ENCODE data around the gene SLC12A8.

The SLC12A8 gene

GRCh38 chr3:125055331-125055912 lies 157.1 kb downstream of the SLC12A8 start:
- no peaks in the 10 kb centered on the region for H3K9me3 Mint-ChIP-seq
- peaks cover 13% of the 10 kb centered on the region for H3K36me3 Mint-ChIP-seq (ENCODE audit: insufficient read depth)
- peak overlapping the region; percentile 94 to 97 for H3K27ac Mint-ChIP-seq
- ATAC-seq (replicated peaks) (peak; percentile 18), DNase-seq (peak in 2 of 3 experiments; percentile 8)
- peak overlapping the region; percentile 93 to 99 for H3K4me3 Mint-ChIP-seq
- peaks cover 6% of the 10 kb centered on the region in 2 donors for H3K27me3 Mint-ChIP-seq
- peaks cover 44 to 49% of the 10 kb centered on the region in 2 donors for H3K4me1 Mint-ChIP-seq (ENCODE audit: low read depth in 2 of 2)

- Mint-ChIP-seq H3K27ac (peak overlapping the region; percentile 94 to 97), H3K36me3 (ENCODE audit: insufficient read depth) (peaks cover 17% of the 10 kb centered on the region), H3K9me3 (no peaks in the 10 kb centered on the region), H3K4me1 (ENCODE audit: low read depth in 2 of 2) (peaks cover 51 to 55% of the 10 kb centered on the region in 2 donors), H3K4me3 (peak overlapping the region; percentile 93 to 99), H3K27me3 (no peaks in the 10 kb centered on the region)
- ATAC-seq (replicated peaks): peak; percentile 18
- DNase-seq: peak in 1 of 3 experiments; percentile 28
These were observed 157.9 kb downstream of the SLC12A8 start for GRCh38 chr3:125054449-125055329.

GRCh38 chr3:125054062-125054448 lies 158.5 kb downstream of the SLC12A8 start:
- peak overlapping the region; percentile 94 to 97 for H3K27ac Mint-ChIP-seq
- no peaks in the 10 kb centered on the region for H3K9me3 Mint-ChIP-seq
- no peak for ATAC-seq (replicated peaks)
- H3K4me3 Mint-ChIP-seq: peak overlapping the region; percentile 93 to 99
- H3K27me3 Mint-ChIP-seq: no peaks in the 10 kb centered on the region
- no peak for DNase-seq
- H3K36me3 Mint-ChIP-seq (ENCODE audit: insufficient read depth): peaks cover 20% of the 10 kb centered on the region
- peaks cover 57 to 61% of the 10 kb centered on the region in 2 donors for H3K4me1 Mint-ChIP-seq (ENCODE audit: low read depth in 2 of 2)

- Mint-ChIP-seq H3K4me3 (peak overlapping the region; percentile 93 to 99), H3K9me3 (no peaks in the 10 kb centered on the region), H3K36me3 (ENCODE audit: insufficient read depth) (peaks cover 20% of the 10 kb centered on the region), H3K4me1 (ENCODE audit: low read depth in 2 of 2) (peaks cover 61 to 68% of the 10 kb centered on the region in 2 donors), H3K27me3 (no peaks in the 10 kb centered on the region), H3K27ac (peak overlapping the region; percentile 94 to 97)
- no peak for ATAC-seq (replicated peaks)
- no peak for DNase-seq
These were observed 159.2 kb downstream of the SLC12A8 start for GRCh38 chr3:125053304-125053699.

- Mint-ChIP-seq H3K27ac (peak overlapping the region; percentile 94 to 97), H3K4me1 (ENCODE audit: low read depth in 2 of 2) (peaks cover 66 to 72% of the 10 kb centered on the region in 2 donors), H3K4me3 (peak overlapping the region; percentile 93 to 99), H3K36me3 (ENCODE audit: insufficient read depth) (peaks cover 20% of the 10 kb centered on the region), H3K9me3 (no peaks in the 10 kb centered on the region), H3K27me3 (no peaks in the 10 kb centered on the region)
- ATAC-seq (replicated peaks): no peak
- DNase-seq: no peak
These were observed 159.8 kb downstream of the SLC12A8 start for GRCh38 chr3:125052624-125053303.

- ATAC-seq (replicated peaks) (peak; percentile 69), DNase-seq (peak; percentile 65 to 67 (median 67))
- no peaks in the 10 kb centered on the region for H3K27me3 Mint-ChIP-seq
- H3K36me3 Mint-ChIP-seq (ENCODE audit: insufficient read depth): peaks cover 20% of the 10 kb centered on the region
- peak overlapping the region; percentile 93 to 99 for H3K4me3 Mint-ChIP-seq
- peak overlapping the region; percentile 94 to 97 for H3K27ac Mint-ChIP-seq
- peaks cover 68 to 75% of the 10 kb centered on the region in 2 donors for H3K4me1 Mint-ChIP-seq (ENCODE audit: low read depth in 2 of 2)
- H3K9me3 Mint-ChIP-seq: no peaks in the 10 kb centered on the region
These were observed 160.6 kb downstream of the SLC12A8 start for GRCh38 chr3:125051715-125052581.

- Mint-ChIP-seq H3K27me3 (no peaks in the 10 kb centered on the region), H3K36me3 (ENCODE audit: insufficient read depth) (peaks cover 20% of the 10 kb centered on the region), H3K4me3 (peak overlapping the region; percentile 93 to 99), H3K4me1 (ENCODE audit: low read depth in 2 of 2) (peaks cover 68 to 74% of the 10 kb centered on the region in 2 donors), H3K9me3 (no peaks in the 10 kb centered on the region), H3K27ac (peak overlapping the region; percentile 94 to 97)
- ATAC-seq (replicated peaks): no peak
- no peak for DNase-seq
These were observed 161.3 kb downstream of the SLC12A8 start for GRCh38 chr3:125051205-125051604.

- H3K4me3 Mint-ChIP-seq: peak overlapping the region; percentile 22 to 93
- ATAC-seq (replicated peaks) (no peak), DNase-seq (no peak)
- H3K36me3 Mint-ChIP-seq (ENCODE audit: insufficient read depth): peaks cover 22% of the 10 kb centered on the region
- peaks cover 71 to 72% of the 10 kb centered on the region in 2 donors for H3K4me1 Mint-ChIP-seq (ENCODE audit: low read depth in 2 of 2)
- H3K9me3 Mint-ChIP-seq: no peaks in the 10 kb centered on the region
- H3K27me3 Mint-ChIP-seq: no peaks in the 10 kb centered on the region
- peak overlapping the region; percentile 94 to 97 for H3K27ac Mint-ChIP-seq
These were observed 162.0 kb downstream of the SLC12A8 start for GRCh38 chr3:125050488-125051090.

GRCh38 chr3:125048282-125048681 lies 164.3 kb downstream of the SLC12A8 start:
- Mint-ChIP-seq H3K27ac (peak overlapping the region; percentile 60 to 86), H3K27me3 (no peaks in the 10 kb centered on the region), H3K4me3 (peak overlapping the region in 1 of 2 donors; percentile 43), H3K4me1 (ENCODE audit: low read depth in 2 of 2) (peaks cover 56 to 57% of the 10 kb centered on the region in 2 donors), H3K36me3 (ENCODE audit: insufficient read depth) (peaks cover 9% of the 10 kb centered on the region), H3K9me3 (no peaks in the 10 kb centered on the region)
- ATAC-seq (replicated peaks): no peak
- no peak for DNase-seq

GRCh38 chr3:125045965-125046364 lies 166.6 kb downstream of the SLC12A8 start:
- Mint-ChIP-seq H3K36me3 (ENCODE audit: insufficient read depth) (peaks cover 9% of the 10 kb centered on the region), H3K9me3 (no peaks in the 10 kb centered on the region), H3K27me3 (no peaks in the 10 kb centered on the region), H3K27ac (no peak overlapping the region), H3K4me1 (ENCODE audit: low read depth in 2 of 2) (peaks cover 41 to 42% of the 10 kb centered on the region in 2 donors), H3K4me3 (no peak overlapping the region)
- DNase-seq: no peak
- no peak for ATAC-seq (replicated peaks)

- Mint-ChIP-seq H3K27ac (no peak overlapping the region), H3K9me3 (no peaks in the 10 kb centered on the region), H3K27me3 (no peaks in the 10 kb centered on the region), H3K4me1 (ENCODE audit: low read depth in 2 of 2) (peaks cover 34 to 39% of the 10 kb centered on the region in 2 donors), H3K4me3 (no peak overlapping the region), H3K36me3 (ENCODE audit: insufficient read depth) (peaks cover 8% of the 10 kb centered on the region)
- DNase-seq (no peak), ATAC-seq (replicated peaks) (no peak)
These were observed 167.4 kb downstream of the SLC12A8 start for GRCh38 chr3:125045194-125045593.

GRCh38 chr3:125043599-125044151 lies 168.9 kb downstream of the SLC12A8 start:
- no peaks in the 10 kb centered on the region for H3K9me3 Mint-ChIP-seq
- no peak overlapping the region for H3K27ac Mint-ChIP-seq
- ATAC-seq (replicated peaks) (no peak), DNase-seq (no peak)
- H3K36me3 Mint-ChIP-seq (ENCODE audit: insufficient read depth): peaks cover 5% of the 10 kb centered on the region
- peaks cover 37 to 41% of the 10 kb centered on the region in 2 donors for H3K4me1 Mint-ChIP-seq (ENCODE audit: low read depth in 2 of 2)
- H3K27me3 Mint-ChIP-seq: no peaks in the 10 kb centered on the region
- no peak overlapping the region for H3K4me3 Mint-ChIP-seq

Measured in effector memory CD8-positive, alpha-beta T cell (primary cell).